GM12891 (cell line): ENCODE data around the gene ZNF217.

Experiments used
- PAX5 ChIP-seq: IDR thresholded peaks from 2 replicates; pipeline ENCODE4 v1.6.1; 2011; ENCODE audit warnings: low read length, moderate library complexity, mild to moderate bottlenecking; ENCODE audit not compliant: insufficient read depth, severe bottlenecking
- POLR2A ChIP-seq: IDR thresholded peaks from 2 replicates; pipeline ENCODE4 v1.6.1; 2011; ENCODE audit warnings: low read depth, low read length, control low read depth
- POLR2AphosphoS5 ChIP-seq: IDR thresholded peaks from 2 replicates; pipeline ENCODE4 v1.6.1; 2011; ENCODE audit warnings: low read depth, low read length, control low read depth
- POU2F2 ChIP-seq: IDR thresholded peaks from 2 replicates; pipeline ENCODE4 v1.6.1; 2011; ENCODE audit warnings: low read depth, mild to moderate bottlenecking, control low read depth, low read length, moderate library complexity
- SPI1 ChIP-seq: IDR thresholded peaks from 2 replicates; pipeline ENCODE4 v1.6.1; 2011; ENCODE audit warnings: low read depth, low read length, control low read depth
- TAF1 ChIP-seq: IDR thresholded peaks from 2 replicates; pipeline ENCODE4 v1.6.1; 2011; ENCODE audit warnings: low read depth, low read length, control low read depth

DNA sequence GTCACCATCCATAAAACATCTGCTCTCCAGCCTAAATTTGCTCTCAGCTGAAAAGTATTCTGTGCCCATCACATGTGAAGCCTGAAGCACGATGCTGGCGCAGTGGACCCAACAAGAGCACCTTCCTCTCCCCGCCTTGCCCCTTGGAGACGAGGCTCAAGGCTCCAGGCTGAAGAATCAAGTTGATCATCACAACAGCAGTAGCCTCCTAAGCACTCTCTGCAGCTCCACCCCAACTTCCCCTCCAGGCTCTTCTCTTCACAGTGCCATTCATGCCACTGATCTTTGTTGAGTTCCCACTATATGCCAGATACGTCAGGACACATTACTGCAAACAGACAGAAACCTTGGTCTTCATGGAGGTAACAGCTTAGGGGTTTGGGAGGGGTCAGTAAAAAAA, 41.6 kb upstream of the ZNF217 start:
- TF ChIP-seq POLR2A (no peak), POLR2AphosphoS5 (no peak), TAF1 (no peak), SPI1 (no peak), PAX5 (no peak), POU2F2 (no peak)
